HG03520 (cell line): Measurements from ENCODE around the gene C2CD5.
"Not testable (repeated sequence)": the region's sequence is repeated elsewhere in the genome, so short reads cannot be mapped to it uniquely, and the experiment has no call there.

ENCODE experiments used
- ATAC-seq: cut with Tn5 transposase; IDR thresholded peaks from one replicate; pipeline ENCODE4 v1.9.1; 2021; ENCODE audit warnings: mild to moderate bottlenecking, moderate library complexity; ENCODE audit not compliant: unreplicated experiment

Gene C2CD5

DNA sequence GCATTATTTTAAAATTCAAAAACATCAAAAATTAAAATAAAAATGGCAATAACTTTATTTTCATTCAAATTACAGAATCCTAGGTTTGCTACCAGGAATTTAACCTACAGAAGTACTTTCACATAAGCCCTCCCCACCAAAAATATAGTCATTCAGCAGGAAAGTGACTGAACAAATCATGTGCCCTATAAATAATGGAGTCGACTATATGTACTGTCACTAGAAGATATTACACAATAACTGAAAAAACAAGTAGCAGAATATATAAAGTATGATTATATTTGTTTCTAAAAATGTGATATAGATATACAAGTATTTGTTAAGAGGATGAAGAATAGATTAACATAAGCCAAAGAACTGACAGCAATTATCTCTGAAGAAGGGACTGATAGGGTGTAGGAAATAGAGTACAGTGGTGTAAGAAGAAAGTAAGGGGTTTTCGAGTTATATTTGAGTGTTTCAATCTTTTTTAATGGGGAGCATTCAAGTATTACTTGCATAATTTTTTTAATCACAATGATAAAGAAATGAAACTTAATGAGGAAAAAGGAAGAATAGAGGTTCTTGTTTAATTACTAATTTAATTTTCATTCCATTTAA is 7.9 kb downstream of the C2CD5 start:
- no peak for ATAC-seq

DNA sequence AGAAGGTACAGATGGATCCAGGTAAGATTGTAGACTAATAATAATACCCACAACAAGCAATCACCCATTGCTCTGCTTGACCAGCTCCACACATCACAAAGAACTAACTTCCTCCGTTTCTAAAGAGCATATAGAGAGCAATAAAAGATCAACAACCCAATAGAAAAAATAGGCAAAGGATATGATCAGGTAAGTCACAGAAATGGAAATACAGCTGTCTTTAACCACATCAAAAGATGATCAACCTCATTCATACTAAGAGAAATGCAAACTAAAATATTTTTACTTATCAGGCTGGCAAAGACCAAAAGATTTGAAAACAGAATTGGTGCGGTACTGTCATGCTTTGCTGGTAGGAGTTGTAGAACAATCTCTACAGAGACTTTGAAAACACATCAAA is 8.9 kb downstream of the C2CD5 start:
- no peak for ATAC-seq

DNA sequence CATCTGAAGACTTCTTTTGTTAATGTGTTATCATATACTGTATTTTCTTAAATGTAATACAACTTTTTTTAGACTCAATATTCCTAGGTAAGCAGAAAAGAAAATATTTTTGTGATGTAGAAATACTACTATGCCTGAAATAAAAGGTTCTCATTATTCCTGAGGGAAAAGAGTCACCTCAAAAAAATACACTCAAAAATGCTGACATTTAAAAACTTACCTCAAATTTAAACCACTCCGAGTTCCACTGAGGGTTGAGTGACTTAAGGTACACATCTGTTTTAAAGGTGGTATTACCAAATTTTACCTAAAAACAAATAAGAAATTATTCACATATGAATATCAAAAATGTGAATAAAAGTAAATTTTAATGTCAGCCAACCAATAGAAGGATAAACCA is 9.3 kb downstream of the C2CD5 start:
- ATAC-seq, result no peak

DNA sequence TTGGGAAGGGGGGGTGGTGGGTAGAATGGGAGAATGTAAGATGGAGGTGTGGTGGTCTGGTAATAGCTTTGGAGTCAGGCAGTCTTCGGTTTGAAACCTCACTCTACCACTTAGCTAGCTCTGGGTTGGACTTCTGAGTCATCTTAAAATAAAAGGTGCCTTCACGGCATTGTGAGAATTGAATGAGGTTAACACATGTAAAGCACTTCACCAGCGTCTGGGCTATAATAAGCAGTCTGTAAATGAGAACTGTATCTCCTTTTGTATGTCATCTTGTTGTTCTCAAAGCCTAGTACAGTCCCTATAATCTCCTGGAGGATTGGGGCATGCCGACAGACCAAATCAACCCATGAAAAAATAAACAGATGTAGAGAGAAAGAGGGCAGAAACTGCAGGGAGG is 11.2 kb downstream of the C2CD5 start:
- no peak for ATAC-seq

DNA sequence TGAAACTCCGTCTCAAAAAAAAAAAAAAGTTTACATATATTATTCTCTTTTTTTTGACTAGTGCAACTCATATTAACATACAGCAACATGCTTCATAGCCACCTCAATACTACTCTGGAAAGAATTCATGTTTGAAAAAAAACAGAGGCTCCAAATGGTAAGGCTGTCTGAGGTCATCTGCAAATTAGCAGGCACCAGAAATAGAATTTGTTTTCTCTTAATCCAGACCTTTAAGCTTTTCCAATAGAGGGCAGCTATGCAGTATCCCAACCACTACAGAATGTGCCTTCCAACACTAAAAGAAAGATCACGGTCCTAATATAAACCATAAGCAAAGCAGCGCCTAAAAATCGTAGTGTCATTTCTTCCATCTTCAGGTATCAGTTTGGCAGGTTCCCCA is 12.0 kb downstream of the C2CD5 start:
- ATAC-seq, result no peak

DNA sequence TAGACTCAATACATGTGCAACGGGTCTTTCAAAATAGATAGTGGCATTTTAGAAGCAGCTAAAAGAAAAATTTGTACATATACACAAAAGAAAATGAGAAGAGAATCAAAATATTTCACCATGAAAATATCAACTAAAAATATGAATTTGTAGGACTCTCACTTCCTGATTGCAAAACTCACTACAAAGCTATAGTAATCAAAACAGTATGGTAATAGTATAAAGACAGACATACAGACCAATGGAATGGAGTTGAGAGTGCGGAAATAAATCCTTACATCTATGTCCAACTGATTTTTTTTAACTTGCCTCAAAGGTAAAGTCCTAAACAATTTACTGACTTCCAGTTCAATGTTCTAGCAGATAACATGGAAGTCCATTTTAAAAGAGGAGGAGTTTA is 13.1 kb downstream of the C2CD5 start:
- ATAC-seq, result no peak

DNA sequence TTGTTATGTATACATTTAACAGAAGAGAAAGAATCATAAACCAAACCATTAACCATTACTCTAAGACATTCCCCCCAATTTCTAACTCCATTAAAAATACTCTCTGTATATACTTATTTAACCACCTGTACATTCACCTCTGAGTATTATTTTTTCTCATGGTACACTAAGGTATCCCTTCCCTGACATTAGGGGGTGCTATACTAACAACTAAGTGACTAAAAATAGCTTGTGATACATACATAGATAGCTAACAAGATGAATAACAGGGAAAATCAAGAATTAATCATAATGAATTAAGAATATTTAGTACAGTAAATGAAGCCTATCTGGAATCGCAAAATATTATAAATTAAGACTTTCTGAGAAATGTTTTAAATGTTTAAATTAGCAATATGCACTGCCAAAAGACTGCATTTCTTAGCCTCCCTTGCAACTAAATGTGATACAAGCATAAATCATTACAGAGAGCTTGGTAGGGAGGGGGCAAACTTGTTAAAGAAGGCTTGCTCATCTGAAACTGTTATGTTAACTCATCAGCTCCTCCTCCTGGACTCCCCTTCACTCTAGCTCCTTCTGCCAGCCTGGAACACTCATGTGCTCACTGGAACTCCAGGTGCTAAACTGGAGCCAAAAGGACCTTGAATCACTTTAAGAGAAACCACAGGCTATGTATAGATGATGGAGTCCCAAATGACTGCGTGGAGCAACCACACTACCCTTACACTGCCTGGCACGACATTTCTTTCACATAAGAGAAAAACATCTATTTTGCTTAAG is 14.9 kb downstream of the C2CD5 start:
- ATAC-seq, result peak; percentile 85

DNA sequence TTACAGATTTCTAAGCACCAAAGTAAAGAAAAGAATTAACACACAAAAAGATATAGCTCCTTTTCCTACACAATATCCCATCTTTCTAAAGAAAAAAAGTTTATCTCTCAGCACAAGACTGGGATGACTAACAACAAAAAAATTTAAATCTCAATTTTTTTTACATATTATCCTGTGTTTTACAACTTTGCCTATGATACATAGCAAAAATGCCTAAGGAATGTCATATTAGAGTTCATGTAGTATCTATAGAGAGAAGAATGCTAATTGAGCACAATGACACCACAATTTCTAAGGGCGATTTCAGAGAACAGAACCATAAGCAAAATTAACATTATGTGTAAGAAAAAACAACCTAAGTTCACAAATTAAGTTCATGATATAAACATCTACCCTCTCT is 16.3 kb downstream of the C2CD5 start:
- no peak for ATAC-seq

DNA sequence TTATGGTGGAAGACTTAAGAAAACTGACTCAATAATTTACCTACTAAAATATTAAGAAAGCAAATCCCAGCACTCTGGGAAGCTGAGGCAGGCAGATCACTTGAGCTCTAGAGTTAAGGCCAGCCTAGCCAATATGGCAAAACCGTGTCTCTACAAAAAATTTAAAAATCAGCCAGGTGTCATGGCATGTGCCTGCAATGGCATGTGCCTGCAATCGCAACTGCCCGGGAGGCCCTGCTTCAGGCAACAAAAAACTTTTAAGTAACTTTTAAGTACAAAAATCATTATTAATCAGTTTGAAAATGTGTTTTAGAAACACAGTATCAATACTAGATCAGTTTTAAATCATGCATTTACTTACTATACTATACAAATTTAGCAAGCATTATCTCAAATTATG is 17.5 kb downstream of the C2CD5 start:
- no peak for ATAC-seq

DNA sequence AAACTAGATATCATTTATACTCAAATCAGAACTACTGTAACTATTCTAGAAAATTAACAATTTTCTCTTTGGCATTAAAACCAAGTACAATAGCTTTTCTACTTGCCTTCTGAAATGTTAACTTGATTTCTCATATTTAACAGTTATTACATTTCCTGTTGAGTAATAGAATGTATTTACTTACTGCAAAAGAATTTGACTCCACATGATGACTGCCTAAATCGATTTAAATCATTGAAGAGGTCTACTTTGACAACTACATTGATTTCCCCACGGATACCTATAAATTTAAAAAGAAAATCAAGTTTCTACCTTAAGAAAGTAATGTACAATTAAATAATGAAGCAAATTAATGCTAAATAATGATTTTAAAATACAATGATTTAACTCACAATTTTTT is 18.9 kb downstream of the C2CD5 start:
- ATAC-seq, result no peak

DNA sequence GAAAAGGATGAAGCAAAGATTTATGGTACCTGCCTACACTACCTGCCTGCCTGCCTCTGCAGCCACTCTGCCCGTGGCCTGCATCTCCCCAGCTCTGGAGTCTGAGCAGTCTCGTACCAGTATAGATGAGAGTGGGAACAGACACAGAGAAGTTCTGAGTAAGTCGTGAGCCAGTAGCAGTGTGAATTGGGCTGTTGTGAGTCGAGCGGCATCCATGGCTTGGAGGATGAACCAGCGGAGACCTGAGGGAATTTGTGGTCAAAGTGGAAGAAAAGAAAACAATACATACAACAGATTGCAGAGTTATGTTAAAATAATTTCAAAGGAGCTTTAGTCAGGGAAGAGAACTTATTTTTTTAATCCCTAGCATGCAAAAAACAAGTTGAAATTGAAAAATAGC is 25.3 kb downstream of the C2CD5 start:
- ATAC-seq, result no peak

DNA sequence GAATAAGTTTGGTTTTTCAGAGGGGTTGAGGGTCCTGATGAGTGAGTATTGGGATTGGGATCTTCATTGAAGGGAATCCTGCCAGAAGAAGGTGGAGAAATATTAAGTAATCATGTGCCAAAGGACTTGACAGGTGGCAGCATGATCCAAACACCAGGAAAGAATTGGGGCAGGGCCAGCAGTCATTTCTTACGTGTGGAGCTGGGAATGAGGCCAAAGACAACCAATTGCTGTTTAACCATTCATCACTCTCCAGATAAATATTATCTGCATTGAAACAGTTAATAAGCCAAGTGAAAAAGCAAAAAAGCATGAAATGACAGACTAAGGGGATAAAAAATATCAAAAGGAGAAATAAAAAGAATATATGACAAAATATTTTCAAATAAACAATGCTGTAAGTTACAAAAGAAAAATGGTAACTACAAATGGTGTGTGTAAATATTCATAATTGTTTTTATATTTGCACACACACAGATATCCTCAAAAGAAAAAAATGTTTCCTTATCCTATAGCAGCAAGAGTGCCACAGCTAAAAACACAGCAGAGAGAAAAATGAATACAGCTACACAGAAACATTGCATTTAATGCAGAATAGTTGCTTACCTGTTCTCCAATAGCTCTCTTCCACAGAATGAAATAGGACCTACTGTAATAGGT is 26.2 kb downstream of the C2CD5 start:
- ATAC-seq, result no peak

DNA sequence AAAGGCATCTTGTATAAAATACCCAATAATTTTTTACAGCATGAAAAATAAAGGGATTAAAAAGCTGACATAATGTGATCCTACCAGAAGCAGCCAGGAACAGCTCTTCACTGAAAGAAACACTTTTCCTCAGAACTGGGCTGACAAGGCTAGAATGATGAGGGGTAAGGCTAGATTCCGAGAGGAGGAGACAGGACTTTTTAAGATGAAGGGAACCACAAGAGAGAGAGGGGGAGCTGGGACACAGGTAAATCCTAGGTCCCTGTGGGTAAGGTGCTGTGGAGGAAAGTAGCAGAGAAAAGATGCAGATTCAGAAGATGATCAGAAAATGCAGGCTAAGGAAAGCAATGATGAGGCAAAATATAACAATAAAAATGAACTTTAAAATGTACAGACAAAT is 29.5 kb downstream of the C2CD5 start:
- ATAC-seq, result no peak

DNA sequence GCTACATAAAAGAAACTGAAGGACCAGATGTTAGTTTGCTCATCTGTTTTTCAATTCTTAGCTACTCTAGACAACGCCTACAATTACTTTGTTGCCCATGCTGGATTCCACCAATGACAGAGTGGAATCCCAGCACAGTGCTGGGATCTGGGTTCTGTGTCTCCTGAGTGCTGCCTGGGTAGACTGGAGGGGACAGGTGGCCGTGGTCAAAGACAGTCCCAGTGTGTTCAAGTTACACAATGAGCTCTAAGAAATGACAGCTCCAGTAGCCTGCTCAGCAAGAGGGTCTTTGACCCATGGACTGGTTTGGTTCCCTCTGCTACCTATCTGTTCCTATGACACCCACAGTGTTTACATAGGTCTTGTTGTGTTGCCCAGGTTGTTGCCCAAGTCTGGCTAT is 38.5 kb downstream of the C2CD5 start:
- ATAC-seq, result no peak

DNA sequence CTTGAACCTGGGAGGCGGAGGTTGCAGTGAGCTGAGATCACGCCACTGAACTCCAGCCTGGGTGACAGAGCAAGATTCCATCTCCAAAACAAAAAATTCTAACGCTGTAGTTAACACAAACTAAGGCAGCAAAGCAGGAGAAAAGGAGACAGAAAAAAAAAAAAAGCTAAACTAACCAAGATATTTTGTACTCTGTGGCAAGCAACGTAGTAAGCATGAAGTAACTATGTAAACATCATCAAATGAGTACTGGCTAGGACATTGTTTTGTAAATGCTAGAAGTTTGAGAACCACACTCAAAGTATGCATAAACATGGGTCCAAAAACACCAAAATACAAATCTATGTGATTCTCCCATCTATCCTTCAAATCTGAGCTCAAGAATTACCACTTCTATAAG is 44.2 kb downstream of the C2CD5 start:
- ATAC-seq, result no peak

DNA sequence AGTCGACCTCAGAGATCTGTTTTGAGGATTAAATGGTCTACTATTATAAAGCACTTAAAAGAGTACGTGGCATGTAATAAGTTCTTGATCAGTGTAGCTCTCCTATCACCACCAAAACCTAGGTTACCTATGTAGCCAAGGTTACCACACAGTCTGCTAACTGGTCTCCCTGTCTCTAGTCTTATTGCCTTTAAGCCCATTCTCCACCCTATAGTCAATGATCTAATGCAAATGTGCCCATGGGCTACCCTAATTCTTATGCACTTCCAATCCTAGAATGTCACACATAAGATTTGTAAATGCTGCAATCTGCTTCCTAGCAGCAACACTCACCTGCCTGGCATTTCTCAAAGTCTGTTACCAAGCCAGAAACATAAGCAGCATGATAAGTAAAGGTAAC is 44.9 kb downstream of the C2CD5 start:
- no peak for ATAC-seq

DNA sequence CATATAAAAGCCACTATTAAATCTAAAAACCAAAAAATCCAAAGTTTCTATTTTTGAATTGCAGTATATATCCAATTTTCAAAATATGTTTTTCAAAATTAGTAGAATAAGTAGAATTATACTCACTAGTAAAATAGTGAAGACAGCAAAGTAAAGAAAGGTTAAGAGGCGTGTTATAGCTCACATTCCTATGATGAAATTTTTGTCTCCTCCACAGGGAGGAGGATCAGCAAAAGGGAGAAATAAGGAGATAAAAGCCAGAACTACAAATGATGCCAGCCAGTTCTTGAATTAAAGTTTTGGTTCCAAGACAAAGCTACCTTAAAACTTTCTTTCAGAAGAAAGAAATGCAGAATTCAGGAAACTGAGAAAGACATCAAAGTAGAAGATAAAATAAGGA is 50.0 kb downstream of the C2CD5 start:
- ATAC-seq, result no peak

DNA sequence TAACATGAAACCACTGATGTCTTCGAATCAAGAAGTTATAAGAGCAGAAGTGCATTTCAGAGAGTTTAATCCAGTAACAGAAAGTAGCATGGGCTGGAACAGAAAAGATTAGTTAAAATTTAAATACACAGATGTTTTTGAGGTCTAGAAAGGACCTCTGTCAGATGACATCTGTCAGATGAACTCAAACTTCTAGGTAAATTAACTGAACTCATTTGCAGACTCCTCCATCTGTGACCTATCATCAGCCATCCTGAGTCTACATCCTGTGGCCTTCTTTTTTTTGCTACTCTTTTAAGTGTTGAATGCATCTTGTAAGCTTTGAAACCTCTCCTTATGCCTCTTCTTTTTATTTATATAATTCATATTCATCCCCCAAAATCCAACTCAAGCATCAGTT is 53.3 kb downstream of the C2CD5 start:
- no peak for ATAC-seq

DNA sequence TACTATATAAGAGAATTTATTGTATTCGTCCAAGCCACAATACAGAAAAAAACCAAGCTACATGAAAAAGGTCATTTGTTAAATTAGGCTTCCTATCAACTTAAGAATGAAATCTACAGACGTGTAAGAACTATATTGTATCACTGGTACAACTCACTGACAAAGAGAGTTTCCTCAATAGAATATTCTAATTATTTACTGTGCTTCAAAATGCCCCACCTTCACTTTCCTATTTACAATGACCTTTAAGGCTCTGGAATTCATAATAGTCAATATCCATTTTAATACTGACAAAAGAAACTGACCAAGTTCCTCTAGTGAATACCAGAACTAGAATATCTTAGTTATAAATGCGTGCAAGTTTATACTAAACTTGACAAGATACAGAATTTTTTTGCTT is 55.9 kb downstream of the C2CD5 start:
- no peak for ATAC-seq

DNA sequence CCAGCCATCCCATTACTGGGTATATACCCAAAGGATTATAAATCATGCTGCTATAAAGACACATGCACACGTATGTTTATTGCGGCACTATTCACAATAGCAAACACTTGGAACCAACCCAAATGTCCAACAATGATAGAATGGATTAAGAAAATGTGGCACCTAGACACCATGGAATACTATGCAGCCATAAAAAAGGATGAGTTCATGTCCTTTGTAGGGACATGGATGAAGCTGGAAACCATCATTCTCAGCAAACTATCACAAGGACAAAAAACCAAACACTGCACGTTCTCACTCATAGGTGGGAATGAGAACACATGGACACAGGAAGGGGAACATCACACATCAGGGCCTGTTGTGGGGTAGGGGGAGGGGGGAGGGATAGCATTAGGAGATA is 56.7 kb downstream of the C2CD5 start:
- ATAC-seq, result not testable (repeated sequence)

DNA sequence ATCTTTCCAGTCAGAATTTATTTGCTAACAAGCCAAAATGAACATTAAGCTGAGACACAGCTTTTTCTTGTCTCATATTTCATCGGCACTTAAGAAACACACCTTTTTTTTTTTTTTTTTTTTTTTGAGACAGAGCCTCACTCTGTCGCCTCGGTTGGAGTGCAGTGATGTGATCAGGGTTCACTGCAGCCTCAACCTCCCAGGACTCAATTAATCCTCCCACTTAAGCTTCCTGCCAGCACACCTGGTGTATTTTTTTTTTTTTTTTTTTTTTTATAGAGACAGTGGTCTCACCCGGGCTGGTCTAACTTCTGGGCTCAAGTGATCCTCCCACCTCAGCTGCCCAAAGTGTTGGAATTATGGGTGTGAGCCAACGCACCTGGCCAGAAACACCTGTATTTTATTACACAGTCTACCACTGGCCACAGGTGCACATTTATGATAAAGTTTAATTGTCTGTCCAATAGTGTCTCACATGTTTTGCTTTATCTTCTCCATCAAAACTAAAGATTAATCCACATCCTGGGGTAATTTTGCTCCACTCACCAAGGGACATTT is 62.7 kb downstream of the C2CD5 start:
- ATAC-seq, result no peak

DNA sequence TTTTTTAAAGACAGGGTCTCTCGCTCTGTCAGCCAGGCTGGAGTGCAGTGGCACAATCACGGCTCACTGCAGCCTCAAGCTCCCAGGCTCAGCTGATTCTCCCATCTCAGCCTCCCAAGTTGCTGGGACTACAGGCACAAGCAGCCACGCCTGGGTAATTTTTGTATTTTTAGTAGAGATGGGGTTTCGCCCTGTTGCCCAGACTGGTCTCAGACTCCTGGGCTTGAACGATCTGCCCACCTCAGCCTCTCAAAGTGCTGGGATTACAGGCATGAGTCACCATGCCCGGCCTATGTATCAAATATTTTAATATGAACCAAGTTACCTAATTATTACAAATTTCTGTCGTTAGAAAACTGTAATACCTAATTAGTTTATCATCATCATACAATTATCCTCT is 63.5 kb downstream of the C2CD5 start:
- ATAC-seq, result not testable (repeated sequence)
